CD4-positive, CD25-positive, alpha-beta regulatory T cell (primary cell): ENCODE results near the gene CRYBA2. TPM values are rescaled to one million over a fixed set of nuclear protein-coding genes. Genes with fewer than 3 reads are reported as not detected.

Source experiments
- ATAC-seq, 2 donors: fragments of 150-1000 bp; cut with Tn5 transposase; one replicate each; pipeline ENCODE4 v1.10.0; 2021; ENCODE audit warnings: low read depth in 2 of 2, moderate number of reproducible peaks in 2 of 2, moderate library complexity in 1 of 2
- DNase-seq, 3 donors: peaks; one replicate each; pipeline versions ENCODE4 v3.0.0 to v3.0.0-alpha.2; 2012 to 2022; ENCODE audit warnings: mixed read lengths in 1 of 3
- H3K27ac ChIP-seq: one replicate; pipeline ENCODE4 v1.7.0; 2013; ENCODE audit warnings: mild to moderate bottlenecking, low read length; ENCODE audit not compliant: insufficient read depth, poor library complexity, severe bottlenecking
- H3K27me3 ChIP-seq: one replicate; pipeline ENCODE4 v1.7.0; 2013; ENCODE audit warnings: low read length; ENCODE audit not compliant: control insufficient read depth, insufficient read depth
- H3K36me3 ChIP-seq: one replicate; pipeline ENCODE4 v1.7.0; 2013; ENCODE audit warnings: mild to moderate bottlenecking, low read length, moderate library complexity; ENCODE audit not compliant: control insufficient read depth, insufficient read depth
- H3K4me1 ChIP-seq: 2 replicates; pipeline ENCODE4 v1.7.0; 2013; ENCODE audit warnings: mild to moderate bottlenecking, low read length; ENCODE audit not compliant: insufficient read depth, control insufficient read depth, poor library complexity, severe bottlenecking
- H3K4me3 ChIP-seq: one replicate; pipeline ENCODE4 v1.7.0; 2013; ENCODE audit warnings: low read depth, mild to moderate bottlenecking, low read length, moderate library complexity
- H3K9me3 ChIP-seq, 2 experiments: 1 replicate in 1 of 2; 2 replicates in 1 of 2; pipeline ENCODE4 v1.7.0; 2013; ENCODE audit warnings: low read length in 2 of 2, mild to moderate bottlenecking in 1 of 2, moderate library complexity in 1 of 2; ENCODE audit not compliant: control insufficient read depth in 2 of 2
- H3K27ac Mint-ChIP-seq, 3 donors: one replicate each; pipeline ENCODE4 v1.8.0; 2020 to 2022; ENCODE audit warnings: mild to moderate bottlenecking in 3 of 3, mixed read lengths in 3 of 3, moderate library complexity in 2 of 3
- H3K27me3 Mint-ChIP-seq: one replicate; pipeline ENCODE4 v1.8.0; 2022; ENCODE audit warnings: mild to moderate bottlenecking, mixed read lengths
- H3K36me3 Mint-ChIP-seq: one replicate; pipeline ENCODE4 v1.8.0; 2020; ENCODE audit warnings: mixed read lengths
- H3K4me1 Mint-ChIP-seq, 4 donors: one replicate each; pipeline ENCODE4 v1.8.0; 2020 to 2022; ENCODE audit warnings: mixed read lengths in 4 of 4, mild to moderate bottlenecking in 1 of 4
- H3K4me3 Mint-ChIP-seq, 4 donors: one replicate each; pipeline ENCODE4 v1.8.0; 2020 to 2022; ENCODE audit warnings: mild to moderate bottlenecking in 4 of 4, mixed read lengths in 4 of 4, moderate library complexity in 3 of 4
- H3K9me3 Mint-ChIP-seq, 7 donors: one replicate each; pipeline ENCODE4 v1.8.0; 2020 to 2022; ENCODE audit warnings: mixed read lengths in 7 of 7, mild to moderate bottlenecking in 3 of 7, moderate library complexity in 2 of 7
- polyA plus RNA-seq, 4 donors: library from polyadenylated mRNA; unstranded; fragments of 300-500 nt; fragmentation: Illumina TruSeq; gene quantifications; one replicate each; pipeline ENCODE4 v1.2.3, GENCODE V29; 2021
- total RNA-seq: library from RNA; stranded (reverse); gene quantifications from one replicate; pipeline ENCODE4 v1.2.3, GENCODE V29; 2022

The CRYBA2 gene
- total RNA-seq (not detected), polyA plus RNA-seq (not detected)

GRCh38 chr2:218993345-218994315, at the start of gene CRYBA2:
TSS of gene CRYBA2 (minus strand) at chr2:218993422. CDS start at chr2:218993176, 246 bp downstream.
- peaks cover 0 to 3% (median 0%) of the 10 kb centered on the region in 7 donors for H3K9me3 Mint-ChIP-seq
- Histone ChIP-seq H3K4me3 (no peak within 1 kb of the TSS), H3K27me3 (peaks cover 44% of the 10 kb centered on the region), H3K27ac (no peak within 1 kb of the TSS), H3K36me3 (no peaks in the 10 kb centered on the region), H3K4me1 (peaks cover 19% of the 10 kb centered on the region), H3K9me3 (no peaks in the 10 kb centered on the region)
- peaks cover 0 to 28% (median 2%) of the 10 kb centered on the region in 4 donors for H3K4me1 Mint-ChIP-seq
- peak within 1 kb of the TSS in 1 of 4 donors; percentile 7 for H3K4me3 Mint-ChIP-seq
- peaks cover 92% of the 10 kb centered on the region for H3K27me3 Mint-ChIP-seq
- H3K27ac Mint-ChIP-seq: no peak within 1 kb of the TSS
- DNase-seq (no peak), ATAC-seq (no peak)
- no peaks in the 10 kb centered on the region for H3K36me3 Mint-ChIP-seq

GRCh38 chr2:219042750-219043149, 49.5 kb upstream of the CRYBA2 start:
- Mint-ChIP-seq H3K9me3 (peaks cover 0 to 4% (median 0%) of the 10 kb centered on the region in 7 donors), H3K4me1 (peaks cover 0 to 11% (median 3%) of the 10 kb centered on the region in 4 donors), H3K27me3 (peaks cover 36% of the 10 kb centered on the region), H3K36me3 (no peaks in the 10 kb centered on the region), H3K4me3 (no peak overlapping the region), H3K27ac (no peak overlapping the region)
- H3K36me3 ChIP-seq: no peaks in the 10 kb centered on the region
- H3K27ac ChIP-seq: no peak overlapping the region
- H3K9me3 ChIP-seq: no peaks in the 10 kb centered on the region
- peaks cover 4% of the 10 kb centered on the region for H3K4me1 ChIP-seq
- no peak for DNase-seq
- peaks cover 32% of the 10 kb centered on the region for H3K27me3 ChIP-seq
- no peak for ATAC-seq
- H3K4me3 ChIP-seq: no peak overlapping the region

- peaks cover 4% of the 10 kb centered on the region for H3K4me1 ChIP-seq
- H3K9me3 ChIP-seq: no peaks in the 10 kb centered on the region
- Mint-ChIP-seq H3K27me3 (peaks cover 39% of the 10 kb centered on the region), H3K4me1 (peaks cover 0 to 11% (median 3%) of the 10 kb centered on the region in 4 donors), H3K36me3 (no peaks in the 10 kb centered on the region), H3K9me3 (peaks cover 0 to 4% (median 0%) of the 10 kb centered on the region in 7 donors), H3K4me3 (no peak overlapping the region), H3K27ac (no peak overlapping the region)
- H3K36me3 ChIP-seq: no peaks in the 10 kb centered on the region
- H3K4me3 ChIP-seq: no peak overlapping the region
- H3K27ac ChIP-seq: no peak overlapping the region
- peaks cover 32% of the 10 kb centered on the region for H3K27me3 ChIP-seq
- ATAC-seq (no peak), DNase-seq (no peak)
Observed at GRCh38 chr2:219042157-219042556, 48.9 kb upstream of the CRYBA2 start.

GRCh38 chr2:219041252-219041651, 48.0 kb upstream of the CRYBA2 start, which contains the start of gene CFAP65:
TSS of gene CFAP65 (minus strand) at chr2:219041516. CDS start at chr2:219039048, 2,468 bp downstream.
- Histone ChIP-seq H3K27ac (no peak within 1 kb of the TSS), H3K36me3 (no peaks in the 10 kb centered on the region), H3K4me1 (peaks cover 4% of the 10 kb centered on the region), H3K27me3 (peaks cover 30% of the 10 kb centered on the region), H3K9me3 (no peaks in the 10 kb centered on the region), H3K4me3 (no peak within 1 kb of the TSS)
- no peak within 1 kb of the TSS for H3K27ac Mint-ChIP-seq
- H3K9me3 Mint-ChIP-seq: peaks cover 0 to 3% (median 0%) of the 10 kb centered on the region in 7 donors
- H3K4me3 Mint-ChIP-seq: peak within 1 kb of the TSS in 3 of 4 donors; percentile 23 to 80 (median 57)
- no peaks in the 10 kb centered on the region for H3K36me3 Mint-ChIP-seq
- peaks cover 41% of the 10 kb centered on the region for H3K27me3 Mint-ChIP-seq
- ATAC-seq (peak in 1 of 2 donors; percentile 53), DNase-seq (peak in 2 of 3 donors; percentile 39 to 46)
- peaks cover 0 to 11% (median 3%) of the 10 kb centered on the region in 4 donors for H3K4me1 Mint-ChIP-seq

GRCh38 chr2:219038600-219038999, 45.4 kb upstream of the CRYBA2 start:
- peaks cover 0 to 3% (median 0%) of the 10 kb centered on the region in 7 donors for H3K9me3 Mint-ChIP-seq
- H3K36me3 Mint-ChIP-seq: no peaks in the 10 kb centered on the region
- H3K4me1 ChIP-seq: peaks cover 4% of the 10 kb centered on the region
- no peak for ATAC-seq
- H3K27ac ChIP-seq: no peak overlapping the region
- H3K27me3 Mint-ChIP-seq: peaks cover 60% of the 10 kb centered on the region
- H3K4me3 Mint-ChIP-seq: no peak overlapping the region
- no peak overlapping the region for H3K27ac Mint-ChIP-seq
- H3K4me1 Mint-ChIP-seq: peaks cover 0 to 8% (median 3%) of the 10 kb centered on the region in 4 donors
- no peak overlapping the region for H3K4me3 ChIP-seq
- H3K36me3 ChIP-seq: no peaks in the 10 kb centered on the region
- H3K9me3 ChIP-seq: no peaks in the 10 kb centered on the region
- no peak for DNase-seq
- H3K27me3 ChIP-seq: peaks cover 21% of the 10 kb centered on the region

GRCh38 chr2:219037783-219038499, 44.7 kb upstream of the CRYBA2 start:
- no peak for ATAC-seq
- peaks cover 0 to 8% (median 3%) of the 10 kb centered on the region in 4 donors for H3K4me1 Mint-ChIP-seq

GRCh38 chr2:219035942-219036341, 42.7 kb upstream of the CRYBA2 start:
- Histone ChIP-seq H3K27ac (no peak overlapping the region), H3K27me3 (peaks cover 15% of the 10 kb centered on the region), H3K36me3 (no peaks in the 10 kb centered on the region), H3K4me1 (no peaks in the 10 kb centered on the region), H3K9me3 (no peaks in the 10 kb centered on the region), H3K4me3 (no peak overlapping the region)
- Mint-ChIP-seq H3K36me3 (no peaks in the 10 kb centered on the region), H3K4me3 (no peak overlapping the region), H3K9me3 (peaks cover 0 to 3% (median 0%) of the 10 kb centered on the region in 7 donors), H3K27me3 (peaks cover 51% of the 10 kb centered on the region), H3K4me1 (peaks cover 0 to under 1% (median 0%) of the 10 kb centered on the region in 4 donors), H3K27ac (no peak overlapping the region)
- no peak for ATAC-seq
- DNase-seq: no peak

More at GRCh38 chr2:219037783-219038499, 44.7 kb upstream of the CRYBA2 start:
- Mint-ChIP-seq H3K27ac (peak overlapping the region in 1 of 3 donors; percentile 72), H3K36me3 (no peaks in the 10 kb centered on the region), H3K4me3 (no peak overlapping the region), H3K27me3 (peaks cover 66% of the 10 kb centered on the region), H3K9me3 (peaks cover 0 to 3% (median 0%) of the 10 kb centered on the region in 7 donors)
- H3K4me1 ChIP-seq: peaks cover 4% of the 10 kb centered on the region
- no peak for DNase-seq
- no peaks in the 10 kb centered on the region for H3K36me3 ChIP-seq
- no peak overlapping the region for H3K4me3 ChIP-seq
- peaks cover 23% of the 10 kb centered on the region for H3K27me3 ChIP-seq
- H3K9me3 ChIP-seq: no peaks in the 10 kb centered on the region
- H3K27ac ChIP-seq: no peak overlapping the region
